ENCODE results near the gene NMB. TPM values are rescaled to one million over a fixed set of nuclear protein-coding genes. Genes with fewer than 3 reads are reported as not detected.

The NMB gene, protein sequence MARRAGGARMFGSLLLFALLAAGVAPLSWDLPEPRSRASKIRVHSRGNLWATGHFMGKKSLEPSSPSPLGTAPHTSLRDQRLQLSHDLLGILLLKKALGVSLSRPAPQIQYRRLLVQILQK
- total RNA-seq: 0.66 and 3.9 TPM in 2 replicates

DNA sequence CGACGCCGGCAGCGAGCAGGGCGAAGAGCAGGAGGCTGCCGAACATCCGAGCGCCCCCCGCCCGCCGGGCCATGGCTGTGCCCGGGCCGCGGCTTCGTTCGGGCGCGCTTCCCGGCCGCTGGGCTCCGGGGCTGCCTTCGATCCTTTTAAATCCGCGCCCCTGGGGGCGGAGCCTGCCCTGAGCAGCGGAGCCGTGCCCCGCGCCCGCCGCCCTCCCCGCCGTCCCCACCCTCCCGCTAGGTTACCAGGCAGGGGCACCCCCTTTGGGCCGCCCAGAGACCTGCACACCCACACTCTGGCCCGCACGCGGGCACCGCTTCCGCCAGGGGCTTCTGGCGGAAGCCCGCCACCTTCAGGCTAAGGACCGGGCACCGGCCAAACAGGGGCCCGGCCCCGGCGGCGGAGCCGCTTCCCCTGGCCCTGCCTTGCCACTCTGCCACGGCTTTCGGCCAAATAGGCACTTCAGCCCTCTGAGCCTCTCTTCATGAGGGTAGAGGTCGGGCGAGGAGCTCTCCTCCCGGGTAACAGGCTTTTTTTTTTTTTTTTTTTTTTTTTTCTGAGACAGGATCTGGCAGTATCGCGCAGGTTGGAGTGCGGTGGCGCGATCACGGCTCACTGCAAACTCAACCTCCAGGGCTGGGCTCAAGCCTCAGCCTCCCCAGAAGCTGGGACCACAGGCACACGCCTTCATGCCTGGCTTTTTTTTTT is at the start of gene NMB:
NMB (minus strand) TSS at position 120 of the 708 bp plus-strand sequence; CDS start at position 73, 47 bp downstream.

DNA sequence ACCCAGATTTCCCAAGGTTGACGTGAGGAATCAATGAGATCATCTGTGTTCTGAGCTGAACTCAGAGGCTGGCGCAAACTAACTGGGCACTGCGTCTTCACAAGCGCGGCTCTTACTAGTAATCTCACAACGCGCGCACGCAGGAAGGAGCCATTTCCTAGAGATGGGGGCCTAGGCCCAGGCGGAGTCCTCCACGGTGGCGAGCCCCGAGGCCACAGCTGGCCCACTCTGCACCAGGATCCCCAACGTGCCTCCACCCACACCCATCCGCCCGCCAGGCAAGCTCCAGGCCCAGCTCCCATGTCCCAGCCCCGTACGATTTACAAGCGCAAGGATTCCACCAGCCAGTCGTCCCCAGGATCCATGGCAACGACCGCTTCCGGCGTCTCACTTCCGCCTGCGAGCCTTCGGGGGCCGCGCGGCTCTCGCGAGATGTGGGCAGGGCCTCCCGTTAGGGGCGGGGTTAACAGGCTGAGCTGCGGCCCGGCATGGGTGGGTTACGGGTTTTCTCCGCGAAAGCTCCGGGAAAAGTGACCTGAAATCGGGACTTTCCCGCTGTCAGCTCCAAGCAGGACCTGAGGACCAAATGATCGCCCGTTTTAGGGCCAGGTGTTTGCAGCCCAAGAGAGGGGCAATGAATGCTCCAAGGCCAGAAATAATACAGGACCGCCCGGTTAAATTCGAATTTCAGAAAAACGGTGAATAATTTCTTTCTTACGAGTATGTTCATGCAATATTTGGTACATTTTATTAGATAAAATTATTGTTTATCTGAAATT is 3.9 kb downstream of the NMB start, which contains the start of gene WDR73:
WDR73 (minus strand) TSS at position 374 of the 779 bp plus-strand sequence; CDS start at position 365, 9 bp downstream.

Other genes starting within 250 kb of the NMB start
- 6.6 and 7.9 TPM in 2 replicates for gene ZSCAN2, start 57.2 kb downstream of the NMB start, total RNA-seq
- 28.5 and 35.5 TPM in 2 replicates for gene WDR73, start 3.9 kb downstream of the NMB start, total RNA-seq
- gene SEC11A, start 57.9 kb upstream of the NMB start, total RNA-seq: 164 and 190 TPM in 2 replicates
- gene ZNF592, start 90.4 kb upstream of the NMB start, total RNA-seq: 9.0 and 16.5 TPM in 2 replicates
- gene ALPK3, start 159.2 kb upstream of the NMB start, total RNA-seq: 0.57 and 1.5 TPM in 2 replicates
- not detected in 2 replicates for gene SLC28A1, start 226.5 kb upstream of the NMB start, total RNA-seq

Measured in placental pericyte (primary cell).